Measurements from ENCODE around the gene PDE10A.

The PDE10A gene

DNA sequence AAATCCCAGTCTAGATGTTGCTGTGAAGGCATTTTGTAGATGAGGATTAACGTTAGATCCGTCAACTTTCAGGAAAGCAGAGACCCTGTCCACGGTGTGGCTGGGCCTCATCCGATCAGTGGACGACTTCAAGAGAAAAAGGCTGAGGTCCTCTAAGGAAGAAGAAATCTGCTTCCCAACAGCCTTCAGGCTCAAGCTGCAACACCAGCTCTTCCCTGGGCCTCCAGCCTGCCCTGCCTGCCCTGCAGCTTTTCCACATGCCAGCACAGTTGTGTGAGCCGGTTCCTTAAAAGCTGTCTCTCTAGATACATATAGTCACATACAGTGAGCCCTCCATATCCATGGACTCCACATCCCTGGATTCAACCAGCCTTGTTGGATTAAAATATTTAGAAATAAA is 14.1 kb upstream of the PDE10A start:
- TF ChIP-seq MYC (IDR thresholded peaks at IDR 0.05; ENCODE audit: low read depth, low read length) = no peak
- TF ChIP-seq, protein P1, sequence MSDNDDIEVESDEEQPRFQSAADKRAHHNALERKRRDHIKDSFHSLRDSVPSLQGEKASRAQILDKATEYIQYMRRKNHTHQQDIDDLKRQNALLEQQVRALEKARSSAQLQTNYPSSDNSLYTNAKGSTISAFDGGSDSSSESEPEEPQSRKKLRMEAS (IDR thresholded peaks at IDR 0.05; ENCODE audit: low read depth, low read length) = no peak
- TF ChIP-seq, protein P2, sequence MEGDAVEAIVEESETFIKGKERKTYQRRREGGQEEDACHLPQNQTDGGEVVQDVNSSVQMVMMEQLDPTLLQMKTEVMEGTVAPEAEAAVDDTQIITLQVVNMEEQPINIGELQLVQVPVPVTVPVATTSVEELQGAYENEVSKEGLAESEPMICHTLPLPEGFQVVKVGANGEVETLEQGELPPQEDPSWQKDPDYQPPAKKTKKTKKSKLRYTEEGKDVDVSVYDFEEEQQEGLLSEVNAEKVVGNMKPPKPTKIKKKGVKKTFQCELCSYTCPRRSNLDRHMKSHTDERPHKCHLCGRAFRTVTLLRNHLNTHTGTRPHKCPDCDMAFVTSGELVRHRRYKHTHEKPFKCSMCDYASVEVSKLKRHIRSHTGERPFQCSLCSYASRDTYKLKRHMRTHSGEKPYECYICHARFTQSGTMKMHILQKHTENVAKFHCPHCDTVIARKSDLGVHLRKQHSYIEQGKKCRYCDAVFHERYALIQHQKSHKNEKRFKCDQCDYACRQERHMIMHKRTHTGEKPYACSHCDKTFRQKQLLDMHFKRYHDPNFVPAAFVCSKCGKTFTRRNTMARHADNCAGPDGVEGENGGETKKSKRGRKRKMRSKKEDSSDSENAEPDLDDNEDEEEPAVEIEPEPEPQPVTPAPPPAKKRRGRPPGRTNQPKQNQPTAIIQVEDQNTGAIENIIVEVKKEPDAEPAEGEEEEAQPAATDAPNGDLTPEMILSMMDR (IDR thresholded peaks at IDR 0.05; ENCODE audit: low read depth, low read length) = no peak
- TF ChIP-seq POLR2A (IDR thresholded peaks at IDR 0.05; ENCODE audit: extremely low read depth, insufficient read length) = no peak
- no peak overlapping the region for H3K4me3 ChIP-seq (ENCODE audit: low read depth, low read length)
- no peak for DNase-seq (ENCODE audit: low read depth)

DNA sequence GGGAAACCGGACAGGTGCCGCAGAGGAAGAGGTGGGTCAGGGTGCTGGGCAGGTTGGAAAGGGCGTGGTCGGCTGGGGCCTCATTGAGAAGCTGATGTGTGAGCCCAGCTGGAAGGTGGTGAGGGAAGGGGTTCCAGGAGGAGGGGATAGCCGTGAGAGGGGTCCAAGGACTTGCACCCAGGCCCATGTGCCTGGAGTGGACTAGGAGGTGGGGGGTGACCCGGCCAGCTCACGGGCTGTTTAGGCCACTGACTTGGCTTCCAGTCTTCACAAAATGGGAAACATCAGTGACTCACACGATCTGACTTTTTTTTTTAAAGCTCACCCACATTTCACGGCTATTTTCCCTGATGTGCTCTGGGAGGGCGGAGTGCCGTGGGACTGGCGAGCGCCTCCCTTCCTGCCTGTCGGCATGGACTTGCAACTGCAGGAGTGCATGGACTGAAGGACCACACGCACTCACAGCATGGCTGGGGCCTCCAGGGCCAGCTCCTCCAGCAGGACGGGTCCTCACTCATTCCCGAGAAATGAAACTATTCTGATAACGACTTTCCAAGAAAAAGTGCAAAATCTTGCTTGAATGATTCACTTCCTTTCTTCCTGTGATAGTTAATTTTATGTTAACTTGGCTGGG is 13.5 kb upstream of the PDE10A start:
- TF ChIP-seq, protein P2 (IDR thresholded peaks at IDR 0.05; ENCODE audit: low read depth, low read length) = no peak
- TF ChIP-seq, protein P1 (IDR thresholded peaks at IDR 0.05; ENCODE audit: low read depth, low read length) = no peak
- TF ChIP-seq POLR2A (IDR thresholded peaks at IDR 0.05; ENCODE audit: extremely low read depth, insufficient read length) = no peak
- no peak for TF ChIP-seq MYC (IDR thresholded peaks at IDR 0.05; ENCODE audit: low read depth, low read length)
- H3K4me3 ChIP-seq (ENCODE audit: low read depth, low read length) = no peak overlapping the region
- no peak for DNase-seq (ENCODE audit: low read depth)

DNA sequence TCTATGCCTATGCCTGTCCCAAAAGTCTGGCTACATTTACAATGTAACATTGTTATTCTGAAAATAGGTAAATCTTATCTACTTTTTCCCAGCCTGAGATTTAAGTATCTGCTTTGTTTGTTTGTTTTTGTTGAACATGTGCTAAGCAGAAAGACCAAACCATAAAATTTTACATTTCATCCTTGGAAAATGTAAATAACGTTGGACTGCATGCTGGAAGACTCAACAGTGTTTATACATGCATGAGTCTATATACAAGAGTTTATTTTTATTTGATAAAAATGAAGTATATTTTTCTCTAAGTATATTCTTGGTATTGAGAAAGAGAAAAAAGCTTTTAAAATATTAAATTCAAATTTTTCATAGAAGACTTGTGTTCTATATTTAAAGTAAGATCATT is 12.1 kb upstream of the PDE10A start:
- no peak for DNase-seq (ENCODE audit: low read depth)
- no peak overlapping the region for H3K4me3 ChIP-seq (ENCODE audit: low read depth, low read length)
- TF ChIP-seq MYC (IDR thresholded peaks at IDR 0.05; ENCODE audit: low read depth, low read length) = no peak
- TF ChIP-seq, protein P1 (IDR thresholded peaks at IDR 0.05; ENCODE audit: low read depth, low read length) = no peak
- TF ChIP-seq, protein P2 (IDR thresholded peaks at IDR 0.05; ENCODE audit: low read depth, low read length) = no peak
- no peak for TF ChIP-seq POLR2A (IDR thresholded peaks at IDR 0.05; ENCODE audit: extremely low read depth, insufficient read length)

DNA sequence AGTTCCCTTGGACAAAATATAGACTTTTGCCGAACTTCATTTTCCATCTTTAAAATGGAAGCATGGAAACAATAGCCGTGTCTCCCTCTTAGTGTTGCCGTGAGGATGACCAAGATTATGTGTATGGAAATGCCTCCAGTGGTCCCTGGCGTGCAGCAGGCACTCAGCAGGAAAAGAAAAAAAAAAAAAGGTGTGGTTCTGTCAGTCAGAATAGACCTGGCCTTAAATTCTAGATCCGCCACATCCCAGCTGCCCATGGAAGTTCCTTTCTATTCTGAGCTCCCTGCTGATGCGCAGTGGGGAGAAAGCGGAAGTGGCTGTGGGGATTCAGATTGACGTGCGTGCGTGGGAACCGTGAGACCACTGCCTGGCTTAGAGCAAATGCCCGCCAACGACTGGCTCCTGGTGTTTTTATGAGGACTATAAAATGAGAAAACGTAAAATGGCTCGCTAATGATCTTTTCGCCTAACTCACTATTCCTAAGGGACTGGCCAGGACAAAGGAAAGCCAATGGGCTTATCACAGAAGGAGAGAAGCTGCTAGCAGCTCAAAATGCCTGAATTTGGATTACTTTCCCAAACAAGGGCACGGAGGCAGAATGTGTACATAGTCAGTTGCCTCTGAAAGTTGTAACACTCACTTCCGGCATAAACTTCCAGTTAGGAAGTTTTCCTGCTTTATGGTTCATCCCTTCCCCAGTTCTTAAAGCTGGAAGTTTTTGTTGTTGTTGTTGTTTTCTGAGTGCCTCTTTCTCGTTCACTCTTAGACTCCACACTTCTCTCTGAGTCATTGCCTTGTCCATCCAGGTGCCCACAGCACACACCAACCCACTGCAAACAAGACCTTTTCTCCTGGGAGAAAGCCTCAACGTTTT is 11.4 kb upstream of the PDE10A start:
- no peak overlapping the region for H3K4me3 ChIP-seq (ENCODE audit: low read depth, low read length)
- TF ChIP-seq, protein P1 (IDR thresholded peaks at IDR 0.05; ENCODE audit: low read depth, low read length) = no peak
- TF ChIP-seq POLR2A (IDR thresholded peaks at IDR 0.05; ENCODE audit: extremely low read depth, insufficient read length) (no peak), MYC (IDR thresholded peaks at IDR 0.05; ENCODE audit: low read depth, low read length) (no peak)
- TF ChIP-seq, protein P2 (IDR thresholded peaks at IDR 0.05; ENCODE audit: low read depth, low read length) = no peak
- DNase-seq (ENCODE audit: low read depth) = no peak

DNA sequence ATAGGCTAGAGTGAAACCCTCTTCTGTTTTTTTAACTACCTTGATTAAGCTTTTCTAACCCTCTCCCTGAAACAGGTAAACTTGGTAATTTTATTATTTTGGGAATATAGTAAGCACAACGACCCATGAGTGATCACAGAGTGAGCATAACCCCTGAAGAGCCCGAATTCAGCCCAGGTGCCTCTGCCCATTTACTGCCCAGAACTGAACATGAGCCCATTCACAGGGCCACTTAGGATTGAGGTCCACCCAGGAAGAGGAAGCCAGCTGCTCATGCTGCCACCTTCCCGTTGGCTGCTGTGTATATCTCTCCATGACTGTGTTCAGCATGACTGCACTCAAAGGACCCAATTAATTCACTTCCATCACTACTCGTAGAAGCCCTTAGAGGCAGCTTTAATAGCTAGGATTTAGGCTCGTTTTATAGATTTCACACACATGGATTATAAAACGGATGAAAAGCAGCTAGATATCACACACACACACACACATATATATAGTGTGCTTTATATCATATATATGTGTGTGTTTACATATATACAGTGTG is 8.3 kb upstream of the PDE10A start:
- DNase-seq (ENCODE audit: low read depth) = no peak
- TF ChIP-seq, protein P1 (IDR thresholded peaks at IDR 0.05; ENCODE audit: low read depth, low read length) = no peak
- TF ChIP-seq MYC (IDR thresholded peaks at IDR 0.05; ENCODE audit: low read depth, low read length) (no peak), POLR2A (IDR thresholded peaks at IDR 0.05; ENCODE audit: extremely low read depth, insufficient read length) (no peak)
- TF ChIP-seq, protein P2 (IDR thresholded peaks at IDR 0.05; ENCODE audit: low read depth, low read length) = no peak
- no peak overlapping the region for H3K4me3 ChIP-seq (ENCODE audit: low read depth, low read length)

All from NB4 (cell line).